ENCODE data around the gene FHOD3.

Gene FHOD3

GRCh38 chr18:36676629-36677028 is 379.1 kb downstream of the FHOD3 start:
- DNase-seq: no peak

- DNase-seq: no peak
Observed at GRCh38 chr18:36680042-36680441, 382.5 kb downstream of the FHOD3 start.

- DNase-seq: no peak
Observed at GRCh38 chr18:36685580-36685979, 388.1 kb downstream of the FHOD3 start.

- DNase-seq: peak; percentile 76
Observed at GRCh38 chr18:36688020-36688965, 390.8 kb downstream of the FHOD3 start.

GRCh38 chr18:36692371-36692770 is 394.9 kb downstream of the FHOD3 start:
- no peak for DNase-seq

GRCh38 chr18:36692921-36693332 is 395.4 kb downstream of the FHOD3 start:
- DNase-seq: no peak

- no peak for DNase-seq
Observed at GRCh38 chr18:36693931-36694620, 396.6 kb downstream of the FHOD3 start.

- DNase-seq: no peak
Observed at GRCh38 chr18:36695806-36696205, 398.3 kb downstream of the FHOD3 start.

- DNase-seq: no peak
Observed at GRCh38 chr18:36697905-36698304, 400.4 kb downstream of the FHOD3 start.

GRCh38 chr18:36700955-36701354 is 403.4 kb downstream of the FHOD3 start:
- no peak for DNase-seq

- DNase-seq: no peak
Observed at GRCh38 chr18:36702401-36703013, 405.0 kb downstream of the FHOD3 start.

- no peak for DNase-seq
Observed at GRCh38 chr18:36704156-36704555, 406.6 kb downstream of the FHOD3 start.

- no peak for DNase-seq
Observed at GRCh38 chr18:36706134-36706881, 408.8 kb downstream of the FHOD3 start.

GRCh38 chr18:36708366-36708765 is 410.9 kb downstream of the FHOD3 start:
- no peak for DNase-seq

- no peak for DNase-seq
Observed at GRCh38 chr18:36709315-36709714, 411.8 kb downstream of the FHOD3 start.

- no peak for DNase-seq
Observed at GRCh38 chr18:36711014-36711725, 413.7 kb downstream of the FHOD3 start.

GRCh38 chr18:36711813-36712444 is 414.4 kb downstream of the FHOD3 start:
- no peak for DNase-seq

GRCh38 chr18:36714476-36714875 is 417.0 kb downstream of the FHOD3 start:
- no peak for DNase-seq

GRCh38 chr18:36717422-36718110 is 420.1 kb downstream of the FHOD3 start:
- DNase-seq: no peak

- DNase-seq: no peak
Observed at GRCh38 chr18:36718705-36719328, 421.3 kb downstream of the FHOD3 start.

- DNase-seq: no peak
Observed at GRCh38 chr18:36719630-36720029, 422.1 kb downstream of the FHOD3 start.

All from left hindlimb (tissue), 1 donor.